ENCODE measurements around the gene JAGN1.
"Not testable (repeated sequence)": the region's sequence is repeated elsewhere in the genome, so short reads cannot be mapped to it uniquely, and the experiment has no call there.

JAGN1 gene

DNA sequence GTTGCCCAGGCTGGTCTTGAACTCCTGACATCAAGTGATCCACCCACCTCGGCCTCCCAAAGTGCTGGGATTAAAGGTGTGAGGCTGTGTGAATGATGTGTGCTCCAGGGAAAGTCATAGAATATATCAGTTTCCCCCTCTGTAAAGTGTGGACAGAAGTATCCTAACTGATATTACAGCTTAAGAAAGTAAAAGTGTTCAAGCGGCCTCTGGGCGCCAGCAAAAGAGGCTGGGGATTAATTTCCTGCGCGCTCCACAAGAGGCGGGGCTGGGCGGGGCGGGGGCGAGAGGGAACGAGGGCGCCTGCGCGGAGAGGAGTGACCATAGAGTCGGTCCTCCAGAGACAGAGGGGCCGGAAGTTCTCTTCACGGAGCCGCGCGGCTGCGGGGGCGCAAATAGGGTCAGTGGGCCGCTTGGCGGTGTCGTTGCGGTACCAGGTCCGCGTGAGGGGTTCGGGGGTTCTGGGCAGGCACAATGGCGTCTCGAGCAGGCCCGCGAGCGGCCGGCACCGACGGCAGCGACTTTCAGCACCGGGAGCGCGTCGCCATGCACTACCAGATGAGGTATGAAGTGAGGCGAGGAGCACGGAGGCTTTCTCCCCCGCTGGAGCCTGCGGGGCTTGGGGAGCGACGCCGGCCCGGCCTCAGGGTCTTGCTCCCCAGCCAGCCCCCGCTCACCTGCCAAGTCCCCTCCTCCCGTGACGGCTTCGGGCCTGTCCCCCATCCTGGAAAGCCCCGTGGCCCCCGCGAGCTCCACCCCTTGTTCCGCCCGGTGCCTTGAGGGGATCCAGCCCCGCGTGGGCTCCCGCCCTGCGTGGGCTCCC, at the start of gene JAGN1:
Gene JAGN1, plus strand, starts transcription at position 362 of the 823 bp plus-strand sequence. Its CDS starts 113 bp downstream, at position 475.
- DNase-seq = peak; percentile 94

DNA sequence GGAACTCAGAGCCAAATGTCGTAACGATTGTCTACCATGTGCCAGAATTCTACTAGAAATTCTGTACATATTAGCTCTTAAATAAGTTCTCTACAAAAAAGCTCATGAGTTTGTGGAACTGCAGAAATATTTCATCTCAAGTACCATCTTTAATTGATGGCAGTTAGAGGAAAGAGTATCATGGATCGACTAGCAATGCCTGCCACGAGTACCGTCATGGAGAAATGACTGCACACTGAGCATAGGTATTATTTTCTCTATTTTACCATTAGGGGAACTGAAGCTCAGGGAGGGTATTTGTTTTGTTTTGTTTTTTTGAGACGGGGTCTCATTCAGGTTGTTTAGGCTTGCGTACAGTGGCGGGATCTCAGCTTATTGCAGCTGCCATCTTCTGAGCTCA, 49.4 kb upstream of the JAGN1 start:
- DNase-seq = no peak

DNA sequence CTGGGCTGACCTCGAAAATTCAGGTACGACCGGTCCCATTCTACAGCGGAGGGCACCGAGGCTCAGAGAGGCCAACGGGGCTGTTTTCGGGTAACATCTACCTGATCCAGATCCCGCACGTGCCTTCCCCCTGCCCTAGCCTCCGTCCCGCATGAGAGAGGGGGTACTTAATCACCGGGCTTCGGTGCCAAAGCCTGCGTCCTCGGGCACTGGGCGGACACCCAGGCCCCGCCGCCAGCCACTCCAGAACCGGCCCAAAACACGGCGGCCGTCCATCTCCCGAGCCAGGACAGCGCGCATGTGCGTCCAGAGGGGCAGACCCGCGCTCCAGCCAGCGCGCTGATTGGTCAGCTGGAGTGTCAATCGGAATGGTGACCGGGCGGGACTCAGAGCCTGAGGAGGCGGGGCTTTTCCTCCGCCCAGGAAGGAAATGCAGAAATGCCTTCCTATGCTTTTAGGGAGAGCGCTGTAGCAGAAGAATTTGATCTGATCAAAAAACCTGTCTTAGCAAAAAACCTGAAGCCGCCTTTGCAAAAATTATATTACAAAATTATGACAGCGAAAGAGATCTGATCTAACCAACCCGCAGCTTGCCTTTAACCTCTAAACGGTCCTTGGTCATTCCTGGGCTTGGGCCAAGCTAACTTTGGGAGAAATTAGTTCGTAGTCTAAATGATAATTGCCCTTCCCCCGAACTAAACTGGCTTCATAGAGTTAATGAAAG, 46.5 kb upstream of the JAGN1 start, which contains the start of gene RPUSD3:
Gene RPUSD3, minus strand, starts transcription at position 294 of the 724 bp plus-strand sequence. Its CDS starts 18 bp downstream, at position 276.
- peak; percentile 98 for DNase-seq

DNA sequence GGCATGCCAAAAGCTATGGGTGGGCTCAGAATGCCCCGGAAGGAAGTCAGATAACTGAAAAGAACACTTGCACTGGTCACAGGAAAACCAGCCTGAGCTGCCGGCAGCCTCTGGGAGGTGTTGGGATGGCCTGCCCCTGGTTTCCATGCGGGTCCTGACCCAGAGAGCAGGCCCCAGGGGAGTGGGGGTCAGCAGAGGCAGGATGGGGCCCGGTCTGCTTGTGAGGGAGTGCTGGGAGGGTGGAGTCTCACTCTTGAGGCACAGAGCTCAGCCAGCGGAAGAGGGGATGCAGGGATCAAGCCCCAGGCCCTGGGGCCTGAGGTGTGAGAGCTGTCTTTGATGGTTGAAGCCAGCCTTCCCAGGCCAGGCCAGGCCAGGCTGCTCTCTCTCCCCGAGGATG, 44.2 kb upstream of the JAGN1 start:
- DNase-seq = no peak

DNA sequence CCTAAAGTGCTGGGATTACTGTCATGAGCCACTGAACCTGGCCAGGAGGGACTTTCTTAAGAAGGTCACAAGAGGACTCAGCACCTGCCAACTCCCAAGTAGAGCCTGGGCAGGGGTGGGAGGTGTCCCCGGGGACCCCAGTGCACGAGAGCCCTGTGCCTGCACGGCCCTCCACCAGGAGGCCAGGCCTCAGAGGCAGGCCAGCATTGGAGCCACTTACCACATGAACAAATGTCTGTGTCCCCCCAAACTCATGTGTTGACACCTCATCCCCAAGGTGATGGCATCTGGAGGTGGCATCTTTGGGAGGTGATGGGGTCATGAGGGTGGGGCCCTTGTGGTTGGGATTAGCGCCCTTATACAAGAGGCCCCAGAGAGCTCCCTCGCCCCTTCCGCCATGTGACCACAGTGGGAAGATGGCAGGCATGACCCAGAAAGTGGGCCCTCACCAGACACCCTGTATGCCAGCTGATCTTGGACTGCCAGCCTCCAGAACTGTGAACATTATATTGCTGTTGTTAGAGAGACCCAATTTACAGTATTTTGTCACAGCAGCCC, 43.4 kb upstream of the JAGN1 start:
- no peak for DNase-seq

DNA sequence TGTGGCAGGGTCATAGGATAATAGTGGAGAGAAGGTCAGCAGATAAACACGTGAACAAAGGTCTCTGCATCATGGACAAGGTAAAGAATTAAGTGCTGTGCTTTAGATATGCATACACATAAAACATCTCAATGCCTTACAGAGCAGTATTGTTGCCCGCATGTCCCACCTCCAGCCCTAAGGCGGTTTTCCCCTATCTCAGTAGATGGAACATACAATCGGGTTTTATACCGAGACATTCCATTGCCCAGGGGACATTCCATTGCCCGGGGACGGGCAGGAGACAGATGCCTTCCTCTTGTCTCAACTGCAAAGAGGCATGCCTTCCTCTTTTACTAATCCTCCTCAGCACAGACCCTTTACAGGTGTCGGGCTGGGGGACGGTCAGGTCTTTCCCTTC, 42.5 kb upstream of the JAGN1 start:
- not testable (repeated sequence) for DNase-seq

DNA sequence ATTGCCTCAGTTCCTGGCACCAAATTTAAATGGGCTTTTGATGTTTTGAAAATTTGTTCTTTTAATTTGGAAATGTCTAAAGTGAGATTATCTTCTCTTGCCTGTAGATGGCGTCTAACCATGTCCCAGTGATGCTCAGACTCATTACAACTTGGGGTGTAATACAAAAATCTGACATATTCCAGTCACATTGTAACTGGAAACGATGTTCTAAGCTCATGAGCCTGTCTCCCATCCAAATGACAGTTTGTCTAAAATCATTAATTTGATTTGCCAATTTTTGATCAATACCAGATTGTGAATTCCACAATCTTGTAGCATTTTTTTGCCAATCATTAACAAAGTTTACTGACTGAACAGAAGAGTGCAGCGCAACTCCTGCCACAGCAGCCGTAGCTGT, 41.5 kb upstream of the JAGN1 start:
- DNase-seq = not testable (repeated sequence)

DNA sequence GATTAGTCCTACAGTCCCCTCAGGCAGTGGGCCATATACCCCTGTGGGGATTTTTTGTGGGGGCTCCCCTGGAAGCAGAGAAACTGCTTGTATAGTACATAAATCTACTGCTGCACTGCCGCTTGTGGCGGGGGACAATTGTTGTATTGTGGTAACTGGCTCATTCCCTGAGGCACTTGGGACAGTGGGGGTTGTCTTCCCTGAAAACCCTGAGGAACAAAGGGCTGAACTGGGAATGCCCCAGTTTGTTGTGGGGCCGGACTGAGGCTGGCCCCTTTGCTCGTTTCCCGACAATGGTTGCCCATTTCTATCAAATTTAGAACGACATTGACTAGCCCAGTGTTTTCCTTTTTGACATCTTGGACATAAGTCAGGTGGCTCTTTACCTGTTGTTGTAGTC, 39.0 kb upstream of the JAGN1 start:
- DNase-seq = not testable (repeated sequence)

DNA sequence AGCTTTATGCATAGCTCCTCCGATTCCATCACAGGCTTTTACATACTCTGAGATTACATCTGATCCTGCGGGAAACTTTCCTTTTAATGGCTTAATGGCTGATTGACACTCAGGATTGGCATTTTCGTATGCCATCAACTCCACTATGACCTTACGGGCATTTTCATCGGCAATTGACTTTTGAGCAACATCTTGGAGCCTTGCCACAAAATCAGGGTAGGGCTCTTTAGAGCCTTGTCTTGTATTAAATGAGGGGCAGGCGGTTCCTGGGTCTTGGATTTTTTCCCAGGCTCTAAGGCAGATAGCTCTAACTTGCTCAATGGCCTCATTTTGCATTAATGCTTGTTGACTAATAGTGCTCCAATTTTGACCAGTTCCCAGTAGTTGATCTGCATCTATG, 38.5 kb upstream of the JAGN1 start:
- not testable (repeated sequence) for DNase-seq

DNA sequence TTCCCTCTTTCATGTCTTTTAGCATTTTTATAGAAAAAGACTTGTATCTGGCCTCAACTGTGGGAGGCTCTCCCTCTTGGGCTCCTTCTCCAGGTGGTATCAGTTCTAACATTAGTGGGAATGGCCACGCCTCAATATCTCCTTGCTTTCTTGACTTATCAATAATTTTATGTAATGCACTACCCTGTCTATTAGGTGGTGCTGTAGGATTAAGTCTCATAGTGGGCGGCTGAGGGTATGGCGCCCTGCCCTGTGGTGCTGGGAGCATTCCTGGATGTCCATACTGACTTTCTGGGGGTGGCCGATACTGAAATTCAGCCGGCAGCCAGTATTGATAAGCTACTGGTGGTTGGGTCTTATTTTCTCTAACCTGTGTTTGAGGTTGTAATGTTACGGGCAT, 37.9 kb upstream of the JAGN1 start:
- DNase-seq = no peak

DNA sequence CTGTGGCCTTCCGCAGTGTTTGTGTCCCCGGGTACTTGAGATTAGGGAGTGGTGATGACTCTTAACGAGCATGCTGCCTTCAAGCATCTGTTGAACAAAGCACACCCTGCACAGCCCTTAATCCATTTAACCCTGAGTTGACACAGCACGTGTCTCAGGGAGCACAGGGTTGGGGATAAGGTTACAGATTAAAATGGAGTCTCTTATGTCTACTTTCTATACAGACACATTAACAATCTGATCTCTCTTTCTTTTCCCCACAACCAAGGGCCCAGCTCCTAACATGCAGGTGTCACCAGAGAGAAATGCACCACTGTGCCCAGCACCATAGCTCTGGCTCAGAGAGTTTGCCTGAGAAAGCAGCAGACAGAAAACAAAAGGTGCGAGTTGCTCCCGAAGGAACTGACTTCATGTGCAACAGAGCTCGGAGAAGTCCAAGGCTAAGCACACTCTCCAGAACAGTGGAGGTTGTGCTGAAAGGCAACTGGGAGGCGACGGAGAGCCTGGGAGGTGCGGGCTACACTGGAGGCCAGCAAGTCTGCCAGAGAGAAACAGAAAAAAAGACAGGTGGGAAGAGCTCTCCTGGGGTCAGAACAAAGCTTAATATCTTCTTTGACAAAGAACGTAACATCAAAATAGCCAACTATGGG, 36.0 kb upstream of the JAGN1 start:
- DNase-seq = not testable (repeated sequence)

DNA sequence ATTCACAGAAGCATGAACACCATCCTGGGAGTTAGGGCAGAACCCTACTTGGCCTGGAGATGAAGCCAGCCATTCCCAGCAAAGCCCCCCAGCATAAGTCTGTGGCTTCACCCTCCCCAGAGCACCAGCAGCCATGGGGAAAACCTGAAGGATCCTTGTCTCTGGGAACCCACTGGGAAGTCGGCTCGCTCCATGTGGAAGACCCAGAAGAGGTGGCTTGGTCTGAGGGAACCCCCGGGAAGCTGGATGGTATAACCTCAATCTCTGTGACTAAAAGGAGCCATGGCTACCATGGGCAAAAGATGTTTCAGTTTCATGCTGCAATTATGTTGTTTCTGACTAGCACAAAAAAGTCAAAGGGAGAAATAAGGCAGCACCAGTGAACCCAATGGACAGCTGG, 34.8 kb upstream of the JAGN1 start:
- DNase-seq = no peak

DNA sequence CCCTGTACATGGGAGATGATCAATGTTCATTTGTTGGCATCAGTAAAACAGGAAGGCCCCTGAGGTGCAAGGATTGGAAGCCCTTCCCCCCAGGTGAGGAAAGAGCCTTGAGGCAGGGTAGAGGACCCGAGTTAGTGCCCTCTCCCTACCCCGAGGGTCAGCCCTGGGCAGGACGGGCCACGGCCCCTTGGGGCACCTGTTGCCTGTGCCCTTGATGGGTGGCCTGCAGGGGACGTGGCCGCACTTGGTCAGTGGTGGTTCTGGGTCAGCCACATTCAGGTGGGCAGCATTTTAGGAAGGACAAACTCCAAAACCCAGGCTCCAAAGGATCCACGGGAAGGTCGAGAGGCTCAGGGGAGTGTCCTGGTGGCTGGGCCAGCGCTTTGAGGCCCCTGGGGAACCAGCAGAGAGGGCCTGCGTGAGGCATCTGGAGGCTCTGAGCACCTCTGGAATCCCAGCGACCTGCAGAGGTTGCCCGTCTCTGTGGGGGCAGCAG, 30.8 kb upstream of the JAGN1 start:
- no peak for DNase-seq

DNA sequence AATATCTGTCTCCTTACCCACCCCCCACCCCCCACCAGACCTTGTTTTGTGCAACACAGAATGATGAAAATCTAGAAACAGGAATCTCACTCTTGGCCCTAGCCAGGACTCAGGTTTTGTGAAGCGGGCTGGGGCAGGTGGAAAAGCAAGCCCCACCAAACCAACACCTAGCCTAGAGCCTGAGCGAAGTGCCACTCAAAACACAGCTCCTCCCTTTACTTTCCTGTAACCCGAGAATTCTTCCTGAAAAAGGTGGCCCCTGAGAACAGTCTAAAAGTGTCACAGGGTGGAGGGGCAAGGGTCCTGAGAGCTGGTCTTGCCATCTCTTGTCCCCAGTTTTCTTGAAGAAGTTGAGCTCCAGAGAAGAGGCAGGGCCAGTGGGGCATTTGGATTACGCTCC, 29.2 kb upstream of the JAGN1 start:
- DNase-seq = no peak

DNA sequence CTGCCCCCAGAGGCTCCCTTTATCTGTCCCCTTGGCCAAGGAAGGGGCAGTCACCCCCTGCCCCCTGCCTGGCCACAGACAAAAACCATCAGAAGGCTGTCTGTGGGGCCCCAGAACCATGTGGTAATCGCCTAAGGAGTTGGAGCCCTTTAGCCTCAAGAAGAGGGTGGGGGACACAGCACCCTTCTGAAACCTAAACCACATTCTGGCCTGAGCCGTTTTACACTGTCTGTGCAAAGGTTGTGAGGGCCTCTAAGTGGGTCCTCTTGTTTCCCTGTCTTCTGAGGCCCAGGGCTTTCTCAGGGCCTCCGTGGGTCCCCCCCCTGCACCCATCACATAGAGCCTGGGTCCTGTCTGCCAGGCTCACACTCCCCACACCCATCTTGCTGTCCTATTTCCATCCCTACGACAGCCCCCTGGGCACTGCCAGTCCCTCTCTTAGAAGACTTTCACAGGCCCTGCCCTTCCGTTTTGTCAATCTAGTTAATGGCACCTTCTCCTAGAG, 28.7 kb upstream of the JAGN1 start:
- no peak for DNase-seq

DNA sequence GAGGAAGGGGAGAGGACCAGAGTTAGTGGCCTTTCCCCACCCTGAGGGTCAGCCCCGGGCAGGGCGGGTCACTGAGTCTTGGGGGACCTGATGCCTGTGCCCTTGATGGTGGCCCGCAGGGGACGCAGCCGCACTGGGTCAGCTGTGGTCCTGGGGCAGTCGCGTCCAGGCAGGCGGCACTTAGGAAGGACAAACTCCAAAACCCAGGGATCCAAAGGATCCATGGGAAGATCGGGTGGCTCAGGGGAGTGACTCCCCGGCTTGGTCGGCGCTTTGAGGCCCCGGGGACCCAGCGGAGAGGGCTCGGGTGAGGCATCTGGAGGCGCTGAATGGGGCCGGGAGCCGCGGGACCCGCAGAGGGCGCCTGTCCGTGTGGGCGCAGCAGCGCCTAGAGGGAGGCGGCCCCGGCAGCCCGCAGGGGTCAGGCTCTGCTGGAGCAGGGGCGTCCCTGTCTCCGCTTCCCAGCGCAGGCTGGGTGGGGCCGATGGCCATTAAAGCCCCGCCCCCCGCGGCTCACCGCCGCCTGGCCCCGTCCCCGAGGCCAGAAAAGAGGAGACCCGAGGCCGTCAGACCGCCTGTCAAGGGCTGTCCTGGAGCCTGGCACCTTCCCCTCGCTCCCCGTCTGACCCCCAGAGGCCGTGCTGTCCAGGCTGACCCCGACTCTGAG, 27.9 kb upstream of the JAGN1 start:
- peak; percentile 50 for DNase-seq

DNA sequence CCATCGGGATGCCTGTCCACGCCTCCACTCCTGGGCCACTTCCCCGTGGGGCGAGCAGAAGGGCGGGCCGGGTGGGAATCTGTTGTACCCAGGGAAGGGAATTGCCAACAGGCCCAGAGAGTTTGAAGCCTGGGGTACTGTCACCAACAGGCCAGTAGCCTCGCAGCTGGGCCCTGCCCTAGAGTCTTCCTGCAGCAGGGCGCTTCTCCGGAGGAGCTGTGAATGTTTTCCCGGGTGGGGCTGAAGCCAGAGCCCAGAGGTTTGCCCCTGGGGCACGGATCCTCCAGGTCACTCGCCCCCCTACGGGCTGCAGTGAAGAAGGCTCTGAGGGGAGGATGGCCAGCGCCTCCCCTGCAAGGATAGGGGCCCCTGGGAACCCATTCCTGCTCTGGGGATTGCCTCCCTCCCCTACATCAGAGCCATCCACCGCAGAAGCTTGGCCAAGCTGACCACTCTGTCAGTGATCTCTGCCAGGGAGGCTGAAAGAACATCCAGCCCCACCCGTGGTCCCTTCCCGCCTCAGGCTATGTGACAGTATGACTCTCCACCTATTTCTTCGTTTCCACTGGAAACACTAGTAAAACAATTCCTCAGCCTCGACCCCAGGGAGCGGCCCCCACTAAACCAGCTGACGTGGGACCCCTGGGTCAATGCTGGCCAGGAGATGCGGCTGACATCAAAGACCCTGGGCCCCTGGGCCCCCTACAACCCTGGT, 27.2 kb upstream of the JAGN1 start:
- DNase-seq = no peak

DNA sequence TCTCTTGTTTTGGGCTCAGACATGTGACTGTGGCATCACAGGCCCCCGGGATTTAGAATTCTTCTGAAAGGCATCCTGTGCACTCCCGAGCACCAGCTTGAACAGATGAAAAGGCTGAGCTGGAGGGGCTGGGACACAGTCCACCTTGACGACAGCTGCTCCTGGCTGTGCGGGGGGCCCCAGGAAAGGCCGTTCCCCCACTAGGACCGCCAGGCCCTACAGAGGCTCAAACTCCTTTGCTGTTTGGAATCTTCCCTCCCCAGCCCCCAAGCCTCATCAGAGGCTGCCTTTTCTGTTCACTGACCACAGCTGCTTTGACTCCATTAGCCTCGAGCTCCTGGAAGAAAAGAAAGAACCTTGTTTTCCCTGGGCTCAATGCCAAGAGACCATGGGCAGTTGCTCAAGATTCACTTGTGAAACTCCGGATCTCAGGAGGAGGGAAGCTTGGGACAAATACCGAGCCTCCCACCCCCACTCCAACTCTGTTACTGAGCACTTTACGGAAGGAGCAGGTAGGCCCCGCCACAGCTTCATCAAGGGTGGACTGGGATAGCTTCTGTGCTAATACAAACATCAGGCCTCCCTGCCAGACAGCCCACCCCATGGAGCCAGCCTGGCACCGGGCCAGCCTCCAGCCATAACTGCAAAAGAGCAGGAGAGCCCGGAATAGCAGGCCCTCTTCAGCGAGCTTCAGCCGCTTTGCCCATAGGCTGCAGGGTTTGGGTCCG, 26.0 kb upstream of the JAGN1 start:
- DNase-seq = no peak

DNA sequence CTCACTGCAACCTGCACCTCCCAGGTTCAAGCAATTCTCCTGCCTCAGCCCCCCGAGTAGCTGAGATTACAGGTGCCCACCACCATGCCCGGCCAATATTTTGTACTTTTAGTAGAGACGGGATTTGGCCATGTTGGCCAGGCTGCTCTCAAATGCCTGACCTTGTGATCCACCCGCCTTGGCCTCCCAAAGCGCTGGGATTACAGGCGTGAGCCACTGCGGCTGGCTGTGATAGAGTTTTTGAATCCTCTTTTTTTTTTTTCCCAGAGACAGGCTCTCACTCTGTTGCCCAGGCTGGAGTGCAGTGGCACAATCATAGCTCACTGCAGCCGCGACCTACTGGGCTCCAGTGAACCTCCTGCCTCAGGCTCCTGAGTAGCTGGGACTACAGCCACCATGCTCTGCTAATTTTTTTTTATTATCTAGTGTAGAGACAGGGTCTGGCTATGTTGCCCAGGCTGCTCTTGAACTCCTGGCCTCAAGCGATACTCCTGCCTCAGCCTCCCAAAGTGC, 25.2 kb upstream of the JAGN1 start:
- not testable (repeated sequence) for DNase-seq

DNA sequence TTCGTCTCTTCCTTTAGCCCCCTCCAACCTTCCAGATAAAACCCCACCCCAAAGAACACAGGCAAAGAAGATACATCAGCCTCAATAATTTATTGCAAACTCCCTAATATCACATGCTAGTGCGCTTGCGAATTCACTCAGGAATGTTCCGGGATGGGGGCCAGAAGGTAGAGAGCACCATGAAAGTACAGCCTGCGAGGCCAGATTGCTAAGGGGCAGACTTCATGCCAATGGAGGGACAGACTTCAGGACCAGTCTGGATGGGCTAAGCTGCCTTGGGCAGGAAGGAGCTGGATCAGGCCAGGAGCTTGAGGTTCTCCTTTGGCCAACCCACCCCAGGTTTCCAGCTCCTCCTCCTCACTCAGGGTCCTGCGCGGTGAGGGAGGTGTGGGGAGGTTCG, 23.8 kb upstream of the JAGN1 start:
- no peak for DNase-seq

DNA sequence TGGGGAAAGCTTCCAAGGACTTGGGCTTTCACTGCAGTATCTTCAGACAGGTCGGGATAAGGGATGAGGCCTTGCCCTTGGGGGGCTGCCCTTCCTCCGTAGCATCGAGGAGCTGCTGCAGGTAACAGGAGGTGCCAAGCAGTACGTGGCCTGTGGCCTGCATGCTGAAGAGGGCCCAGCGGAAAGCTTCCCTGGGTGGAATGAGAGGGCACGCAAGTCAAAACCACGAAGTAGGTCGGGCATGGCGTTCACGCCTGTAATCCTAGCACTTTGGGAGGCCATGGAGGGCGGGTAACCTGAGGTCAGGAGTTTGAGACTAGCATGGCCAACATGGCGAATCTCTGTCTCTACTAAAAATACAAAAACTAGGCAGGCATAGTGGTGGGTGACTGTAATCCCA, 23.3 kb upstream of the JAGN1 start:
- DNase-seq = no peak
